GDM1 (cell line): ENCODE results near the gene SLC6A13.
A peak's percentile ranks its signal among the peaks of the same experiment; 100 is the strongest.
"Not testable (repeated sequence)": the region's sequence is repeated elsewhere in the genome, so short reads cannot be mapped to it uniquely, and the experiment has no call there.

Source experiments
- DNase-seq: peaks from one replicate; lab custom pipeline; 2025; lab: John Stamatoyannopoulos, UW

The SLC6A13 gene

DNA sequence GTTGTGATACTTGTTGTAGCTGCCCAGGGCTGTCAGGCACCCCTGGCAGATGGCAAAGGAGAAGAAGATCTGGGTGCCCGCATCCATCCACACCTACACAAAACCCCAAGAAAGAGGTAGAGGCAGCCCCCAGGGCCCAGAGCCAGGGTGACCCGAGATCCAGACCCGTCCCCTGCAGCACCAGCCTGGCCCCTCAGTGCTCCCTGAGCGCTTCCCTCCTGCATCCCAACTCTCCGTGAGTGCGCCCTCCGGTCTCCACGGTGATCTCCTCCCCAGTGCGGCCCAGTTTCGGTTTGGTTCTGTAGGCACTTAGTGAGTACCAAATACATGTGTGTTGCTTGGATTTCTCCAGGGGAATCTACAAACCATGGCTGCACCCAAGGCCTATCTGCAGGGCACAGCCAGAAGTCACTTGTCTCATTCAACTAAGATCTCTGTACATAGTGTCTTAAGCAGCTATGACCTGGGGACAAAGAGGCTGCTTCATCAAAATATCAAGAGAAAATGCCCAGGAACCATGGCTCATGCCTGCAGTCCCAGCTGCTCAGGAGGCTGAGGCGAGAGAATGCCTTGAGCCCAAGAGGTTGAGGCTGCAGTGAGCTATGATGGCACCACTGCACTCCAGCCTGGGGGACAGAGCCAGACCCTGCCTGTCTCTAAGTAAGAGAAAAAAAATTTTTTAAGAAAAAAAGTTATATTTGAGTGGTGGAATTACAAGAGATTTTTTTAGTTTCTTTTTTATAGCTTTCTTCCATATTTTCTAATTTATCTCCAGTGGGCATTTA, 64.5 kb downstream of the SLC6A13 start:
- DNase-seq = no peak

DNA sequence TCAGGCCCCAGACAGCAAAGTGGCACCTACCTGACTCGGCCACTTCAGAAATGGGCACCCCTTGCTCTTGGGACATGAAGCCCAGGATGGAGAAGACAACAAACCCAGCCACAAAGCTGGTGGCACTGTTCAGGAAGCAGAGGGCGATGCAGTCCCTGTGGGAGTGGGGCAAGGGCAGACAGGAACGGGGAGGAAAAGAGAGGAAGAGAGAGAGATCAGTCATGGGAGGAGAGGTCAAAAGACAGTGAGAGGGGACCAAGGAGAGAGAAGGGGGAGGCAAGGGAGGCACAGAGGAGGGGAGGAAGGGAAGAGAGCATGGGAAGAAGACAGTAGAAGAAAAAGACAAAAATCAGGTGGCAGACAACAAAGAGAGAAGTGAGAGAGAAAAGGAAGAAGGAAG, 65.3 kb downstream of the SLC6A13 start:
- DNase-seq = no peak

DNA sequence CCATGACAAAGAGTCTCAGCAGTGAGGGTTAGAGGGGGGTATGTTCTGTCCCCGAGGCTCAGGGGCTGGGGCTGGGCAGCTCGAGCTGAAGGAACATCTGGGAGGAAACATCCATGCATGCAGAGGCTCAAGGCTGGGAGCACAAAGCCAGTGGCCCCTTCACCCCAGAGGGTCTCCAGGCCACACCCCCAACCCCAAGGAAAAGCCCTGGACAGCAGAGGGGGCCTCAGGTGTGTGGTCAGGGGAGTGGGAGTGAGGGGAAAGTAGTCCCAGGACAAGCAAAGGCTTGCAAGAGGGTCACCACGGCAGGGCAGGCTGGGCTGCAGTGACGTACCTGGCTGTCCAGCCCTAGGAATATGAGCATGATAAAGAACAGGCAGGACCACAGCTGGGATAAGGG, 66.2 kb downstream of the SLC6A13 start:
- no peak for DNase-seq

DNA sequence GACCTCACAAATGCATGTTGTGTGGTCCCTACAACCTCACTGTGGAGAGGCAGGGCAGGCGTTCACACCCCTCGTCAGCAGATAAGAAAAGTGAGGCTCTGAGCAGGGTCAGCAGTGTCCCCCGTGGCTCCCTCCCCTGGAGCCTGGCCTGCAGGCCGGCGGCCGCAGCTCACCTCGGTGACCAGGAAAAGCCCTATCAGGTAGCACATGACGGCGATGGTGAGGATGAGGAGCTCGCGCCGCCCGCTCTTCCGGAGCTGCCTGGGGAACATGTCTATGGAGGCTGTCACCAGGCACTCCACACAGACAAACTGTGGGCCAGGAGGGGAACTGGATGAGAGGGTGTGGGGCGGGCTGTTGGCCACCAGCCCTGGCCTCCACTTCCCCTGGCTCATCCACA, 66.7 kb downstream of the SLC6A13 start:
- DNase-seq = no peak

DNA sequence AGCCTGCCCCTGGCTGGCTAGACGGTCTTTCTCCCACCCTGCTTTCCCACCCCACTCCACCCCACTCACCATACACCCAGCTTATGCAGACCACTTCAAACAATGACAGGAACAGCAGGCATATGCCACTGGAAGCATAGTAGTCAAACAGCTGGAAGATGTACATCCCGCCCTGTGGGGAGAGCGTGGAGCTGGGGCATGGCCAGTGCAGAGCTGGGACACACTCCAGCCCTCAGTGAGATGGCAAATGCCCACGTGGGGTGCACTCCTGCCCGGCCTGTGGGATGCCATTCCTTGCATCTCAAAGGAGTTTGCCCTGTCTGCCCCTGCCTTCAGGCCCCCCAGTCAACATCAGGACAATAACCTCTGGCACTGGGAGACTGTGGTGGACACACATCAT, 67.5 kb downstream of the SLC6A13 start:
- no peak for DNase-seq

DNA sequence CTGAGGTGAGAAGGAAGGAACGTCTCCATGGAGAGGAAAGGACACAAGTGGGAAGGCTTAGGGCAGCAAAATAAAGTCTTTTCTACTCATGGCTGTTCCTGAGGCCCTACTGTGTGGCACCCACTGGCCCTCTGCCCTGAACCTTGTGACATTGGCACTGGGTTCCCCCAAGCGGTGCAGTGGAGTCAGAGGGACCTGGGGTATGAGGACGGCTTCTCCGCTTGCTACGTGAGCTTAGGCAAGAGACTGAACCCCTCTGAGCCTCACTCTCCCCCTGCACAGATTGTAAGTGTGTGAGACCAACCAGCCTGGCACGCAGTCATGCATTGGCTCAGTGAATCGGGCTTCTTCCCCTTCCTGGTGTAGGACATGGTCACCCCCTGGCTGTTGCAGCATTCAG, 68.4 kb downstream of the SLC6A13 start:
- DNase-seq = no peak

DNA sequence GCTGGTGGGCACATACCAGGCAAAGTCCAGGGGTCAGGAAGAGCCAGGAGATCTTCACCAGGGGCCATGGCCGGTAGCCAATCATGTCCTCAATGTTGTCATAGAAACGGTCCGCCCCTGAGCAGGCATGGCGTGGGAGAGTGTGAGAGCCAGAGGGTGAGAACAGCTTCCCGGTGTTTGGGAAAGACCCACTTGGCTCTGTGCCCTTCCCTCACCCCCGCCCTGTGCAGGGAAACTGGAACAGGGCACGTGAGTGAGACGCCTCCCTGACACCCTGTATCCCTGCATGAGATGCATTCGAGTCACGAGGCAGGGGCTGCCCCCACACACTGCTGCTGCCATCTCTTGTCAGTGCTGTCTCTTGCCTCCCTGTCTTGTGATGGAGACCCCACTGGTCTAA, 69.4 kb downstream of the SLC6A13 start:
- no peak for DNase-seq

DNA sequence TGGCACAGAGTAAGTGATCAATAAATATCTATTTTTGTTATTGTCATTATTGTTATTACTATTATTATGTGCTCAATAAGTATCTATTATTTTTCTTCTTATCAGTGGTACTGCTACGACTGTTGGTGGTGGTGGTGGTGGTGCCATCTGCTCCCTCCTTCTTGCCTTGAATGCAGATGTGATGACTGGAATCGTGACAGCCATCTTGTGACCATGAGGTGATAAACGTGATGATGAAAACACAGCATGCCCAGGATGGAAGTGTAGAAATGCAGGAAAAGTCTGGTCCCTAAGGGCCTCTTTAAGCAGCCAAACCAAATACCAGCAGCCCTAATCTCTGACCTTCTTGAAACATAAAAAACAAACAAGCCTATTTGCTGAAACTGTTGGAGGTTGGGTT, 71.1 kb downstream of the SLC6A13 start:
- no peak for DNase-seq

DNA sequence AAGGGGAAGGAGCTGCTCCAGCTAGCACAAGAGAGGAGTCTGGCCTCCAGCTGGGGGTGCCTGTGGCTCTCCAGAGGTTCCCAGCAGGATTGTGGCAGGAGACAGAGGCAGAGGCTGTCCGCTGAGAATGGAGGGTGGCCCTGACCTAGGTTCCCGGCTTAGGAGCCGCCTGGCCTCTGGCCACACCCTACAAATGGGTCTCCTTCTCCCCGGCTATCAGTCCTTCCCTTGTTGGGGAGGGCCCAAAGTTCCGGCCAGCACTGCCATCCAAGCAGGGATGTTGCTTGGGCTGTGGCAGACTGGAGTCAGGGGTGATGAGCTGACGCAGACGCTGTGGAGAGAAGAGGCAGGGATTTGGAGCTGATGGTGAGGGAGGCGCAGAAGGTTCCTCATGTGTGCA, 71.8 kb downstream of the SLC6A13 start:
- no peak for DNase-seq

DNA sequence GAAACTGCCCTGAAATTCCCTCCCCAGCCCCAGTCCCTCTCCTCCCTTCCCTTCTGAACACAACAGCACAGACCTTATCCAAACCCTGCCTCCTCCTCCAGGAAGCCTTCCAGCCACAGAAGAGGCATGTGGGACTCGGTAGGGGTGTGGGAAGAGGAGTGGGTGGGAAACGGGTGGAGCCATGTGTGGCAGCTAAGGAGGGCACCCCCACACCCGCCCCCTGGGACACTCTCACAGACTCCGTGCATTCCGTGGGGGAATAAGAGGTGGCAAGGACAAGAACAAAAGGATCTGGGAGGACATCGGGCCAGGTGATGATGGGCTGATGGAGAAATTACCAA, 73.0 kb downstream of the SLC6A13 start:
- no peak for DNase-seq

DNA sequence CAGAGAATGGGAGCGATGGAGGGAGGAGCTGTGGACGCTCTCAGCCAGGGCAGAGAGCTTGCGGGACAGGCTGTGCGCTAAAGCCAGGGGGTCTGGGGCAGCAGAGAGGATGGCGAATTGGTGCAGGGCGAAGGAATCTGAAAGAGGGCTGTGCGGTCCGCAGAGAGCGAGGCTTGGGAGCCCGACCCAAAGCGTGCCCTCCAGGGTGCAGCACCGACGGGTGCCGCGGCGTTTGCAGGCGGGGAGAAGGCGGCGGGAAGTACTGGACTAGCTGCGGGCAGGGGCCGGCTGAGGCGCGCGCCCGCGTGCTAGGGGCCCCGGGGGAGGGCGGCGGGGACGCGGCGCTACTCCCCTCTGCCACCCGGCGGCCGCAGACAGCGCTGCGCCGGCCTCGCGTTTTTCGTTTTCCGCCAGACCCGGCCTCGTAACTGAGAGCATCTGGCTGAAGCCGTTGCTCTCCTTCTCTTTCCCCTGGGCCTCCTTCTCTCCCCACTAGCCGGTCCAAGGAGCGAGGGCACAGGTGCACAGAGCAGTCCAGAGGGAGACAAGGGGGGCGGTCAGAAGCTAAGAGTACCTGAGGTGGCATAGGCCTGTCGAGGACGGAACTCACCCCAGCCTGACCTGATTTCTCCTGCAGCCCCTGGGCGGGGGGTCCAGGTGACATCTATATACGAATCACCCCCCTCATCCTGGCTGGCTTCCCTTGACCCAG, 73.6 kb downstream of the SLC6A13 start:
- no peak for DNase-seq

DNA sequence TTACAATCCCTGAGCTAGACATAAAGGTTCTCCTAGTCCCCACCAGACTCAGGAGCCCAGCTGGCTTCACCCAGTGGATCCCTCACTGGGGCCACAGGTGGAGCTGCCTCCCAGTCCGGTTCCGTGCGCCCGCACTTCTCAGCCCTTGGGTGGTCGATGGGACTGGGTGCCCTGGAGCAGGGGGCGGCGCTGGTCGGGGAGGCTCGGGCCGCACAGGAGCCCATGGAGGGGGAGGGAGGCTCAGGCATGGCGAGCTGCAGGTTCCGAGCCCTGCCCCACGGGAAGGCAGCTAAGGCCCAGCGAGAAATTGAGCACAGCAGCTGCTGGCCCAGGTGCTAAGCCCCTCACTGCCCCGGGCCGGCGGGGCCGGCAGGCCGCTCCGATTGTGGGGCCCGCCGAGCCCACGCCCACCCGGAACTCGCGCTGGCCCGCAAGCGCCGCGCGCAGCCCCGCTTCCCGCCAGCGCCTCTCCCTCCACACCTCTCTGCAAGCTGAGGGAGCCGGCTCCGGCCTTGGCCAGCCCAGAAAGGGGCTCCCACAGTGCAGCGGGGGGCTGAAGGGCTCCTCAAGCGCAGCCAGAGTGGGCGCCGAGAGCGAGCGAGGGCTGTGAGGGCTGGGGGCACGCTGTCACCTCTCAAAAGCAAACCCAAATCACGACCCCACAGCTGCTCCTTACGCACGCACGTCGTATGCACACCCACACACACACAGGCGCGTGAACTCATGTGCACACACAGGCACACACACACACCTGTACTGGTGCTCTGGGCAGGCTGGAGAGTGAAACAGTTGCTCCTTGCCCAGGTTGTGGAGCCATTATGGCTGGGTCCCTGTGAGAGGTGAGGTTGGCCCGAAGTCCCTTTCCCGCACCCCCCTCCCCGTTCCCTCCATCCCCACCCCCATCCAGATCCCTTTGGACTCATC, 74.4 kb downstream of the SLC6A13 start:
- DNase-seq = not testable (repeated sequence)

DNA sequence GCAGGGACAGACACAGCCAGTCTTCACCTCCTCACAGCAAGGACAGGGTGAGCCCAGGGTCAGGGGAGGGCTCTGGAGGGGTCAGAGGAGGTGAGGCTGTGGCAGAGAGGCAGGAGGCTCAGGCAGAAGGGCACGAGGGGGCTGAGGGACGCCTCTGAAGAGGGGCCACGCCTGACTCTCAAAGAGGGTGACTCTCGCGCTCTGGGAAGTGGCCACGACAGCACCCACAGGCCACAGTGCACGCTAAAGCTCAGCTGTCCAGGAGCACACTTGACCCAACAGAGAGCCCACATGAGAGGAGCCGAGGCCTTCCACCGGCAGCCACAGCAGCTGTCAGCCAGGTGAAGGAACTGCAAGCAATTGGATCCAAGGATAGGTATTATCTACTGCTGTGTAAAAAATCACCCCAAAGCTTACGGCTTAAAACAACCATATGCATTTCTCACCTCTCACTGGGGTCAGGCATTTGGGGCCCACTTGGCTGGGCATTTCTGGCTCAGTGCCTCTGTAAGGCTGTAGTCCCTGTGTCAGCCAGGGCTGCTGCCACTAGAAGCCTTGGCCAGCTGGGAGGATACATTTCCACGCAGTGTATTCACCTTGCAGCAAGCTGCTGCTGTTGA, 76.5 kb downstream of the SLC6A13 start:
- DNase-seq = no peak

DNA sequence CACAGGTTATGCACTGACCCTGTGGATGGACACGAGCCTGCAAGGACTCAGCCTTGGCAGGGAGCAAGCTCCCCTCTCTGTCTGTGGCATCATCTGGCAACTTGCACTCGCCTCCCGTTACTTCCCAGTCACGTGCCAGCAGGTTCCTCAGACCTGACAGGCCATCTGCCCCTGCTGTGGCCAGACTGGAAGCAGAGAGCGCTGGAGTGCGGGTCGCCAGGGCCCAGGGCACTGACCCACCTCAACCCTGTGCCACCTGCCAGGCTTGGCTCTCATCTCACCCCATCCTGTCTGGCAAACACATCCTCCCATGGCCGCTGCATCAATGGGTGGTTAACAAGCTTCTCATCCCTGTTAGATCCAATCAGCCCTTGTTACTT, 77.1 kb downstream of the SLC6A13 start:
- no peak for DNase-seq

DNA sequence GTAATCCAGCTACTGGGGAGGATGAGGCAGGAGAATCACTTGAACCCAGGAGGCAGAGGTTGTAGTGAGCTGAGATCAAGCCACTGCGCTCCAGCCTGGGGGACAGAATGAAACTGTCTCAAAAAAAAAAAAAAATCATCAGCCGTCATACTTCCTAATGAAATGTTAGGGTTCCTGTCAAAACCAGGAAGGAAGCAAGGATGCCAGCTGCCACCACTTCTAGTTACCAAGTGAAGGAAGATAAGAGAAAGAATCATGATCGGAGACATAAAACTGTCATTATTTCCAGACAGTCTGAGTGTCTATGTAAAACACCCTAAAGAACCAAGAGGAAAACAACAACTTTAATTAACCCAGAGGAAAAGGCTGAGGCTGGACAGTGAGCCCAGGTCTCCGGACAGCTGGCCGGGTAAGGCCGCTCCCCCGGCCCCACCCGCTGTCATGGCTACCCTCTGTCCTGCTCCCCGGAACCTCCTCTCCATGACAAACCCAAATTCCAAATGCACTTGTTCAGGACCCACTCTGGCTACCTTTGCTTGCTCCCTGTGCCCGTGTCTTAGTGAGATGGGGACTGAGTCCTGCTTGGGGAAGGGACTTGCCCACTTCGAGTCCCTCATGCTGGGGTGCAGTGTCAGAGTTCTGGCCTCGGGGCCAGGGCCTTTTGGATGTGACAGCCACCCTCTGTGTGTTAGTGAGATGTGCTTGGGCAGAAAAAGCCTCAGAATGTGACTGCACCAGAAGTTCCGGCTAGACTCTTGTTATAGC, 77.6 kb downstream of the SLC6A13 start:
- peak; percentile 12 for DNase-seq

DNA sequence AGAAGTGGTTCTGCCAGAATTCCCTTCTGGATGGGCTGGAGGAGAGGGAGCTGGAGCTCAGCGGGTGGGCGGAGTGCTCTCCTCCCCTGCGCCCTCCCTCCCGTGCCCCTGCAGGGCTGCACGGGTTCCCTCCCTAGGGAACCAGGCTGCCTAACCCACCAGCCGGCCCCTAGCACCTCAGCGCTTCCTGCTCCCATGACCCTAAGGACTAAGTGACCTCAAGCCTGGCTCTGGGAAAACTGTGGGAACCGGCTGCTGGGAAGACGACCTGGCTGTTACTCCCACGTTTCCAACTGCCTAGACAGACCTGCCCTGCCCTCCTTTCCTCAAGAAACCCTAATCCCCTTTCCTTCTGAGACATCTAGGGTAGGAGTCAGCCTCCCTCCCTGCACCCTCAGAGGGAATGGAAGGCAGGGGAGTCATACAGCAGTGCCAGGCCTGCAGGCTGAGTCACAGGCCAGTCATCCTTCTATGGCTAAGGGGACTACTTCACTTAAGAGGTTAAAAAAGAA, 80.2 kb downstream of the SLC6A13 start:
- DNase-seq = peak; percentile 43

DNA sequence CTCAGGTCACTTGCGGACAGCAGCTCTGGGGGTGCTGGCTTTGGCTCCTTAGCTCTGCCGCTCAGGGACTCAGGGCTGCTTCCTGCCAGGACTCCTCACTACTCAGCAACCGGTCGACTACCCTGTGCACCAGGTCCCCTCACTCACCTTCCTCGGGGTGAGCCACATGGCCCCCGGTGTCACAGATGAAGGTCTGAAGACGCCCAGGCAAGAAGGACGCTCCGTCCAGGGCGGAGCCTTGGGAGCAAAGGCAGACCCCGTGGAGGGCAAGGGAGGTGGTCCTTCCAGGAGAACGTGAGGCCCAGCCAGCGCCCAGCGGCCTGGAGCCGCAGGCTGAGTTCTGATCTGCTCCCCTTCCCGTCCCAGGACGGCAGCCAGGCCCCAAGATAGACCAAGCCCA, 80.7 kb downstream of the SLC6A13 start:
- DNase-seq = no peak

DNA sequence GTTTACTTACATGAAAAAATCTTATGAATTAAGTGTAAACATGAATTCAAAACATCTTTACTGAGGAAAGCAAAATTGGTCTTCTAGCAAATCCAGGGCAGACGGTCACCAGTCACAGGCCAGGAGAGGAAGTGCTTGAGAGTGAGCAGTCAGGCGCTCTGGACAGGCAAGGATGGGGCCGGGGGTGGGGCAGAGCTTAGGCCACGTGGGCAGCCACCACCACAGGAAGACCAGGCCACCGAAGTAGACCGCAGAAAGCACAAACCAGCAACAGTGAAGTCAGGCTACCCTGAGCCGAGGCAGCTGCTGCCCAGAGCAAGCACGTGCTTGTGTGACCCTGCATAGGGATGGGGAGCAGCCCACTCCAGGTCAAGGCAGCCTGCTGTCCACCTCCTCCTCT, 82.2 kb downstream of the SLC6A13 start:
- peak; percentile 79 for DNase-seq

DNA sequence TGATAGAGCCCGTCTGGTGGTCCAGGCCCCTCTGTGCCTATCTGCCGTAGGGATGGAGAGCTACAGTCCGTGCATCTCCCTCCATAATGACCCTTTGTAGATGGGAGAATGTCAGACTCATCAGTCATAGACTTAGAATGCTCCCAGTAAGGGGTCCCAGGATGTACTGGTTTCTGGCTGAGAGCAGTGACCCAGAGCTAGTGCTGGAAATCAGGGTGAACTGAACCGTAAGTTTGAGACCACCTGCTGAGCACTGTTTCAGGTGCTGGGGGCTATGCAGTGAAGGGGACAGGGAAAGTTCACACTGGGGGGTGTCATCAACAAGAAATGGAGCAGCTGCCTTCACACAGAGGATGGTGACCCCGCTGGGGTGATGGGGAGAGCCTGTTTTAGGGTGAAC, 82.8 kb downstream of the SLC6A13 start:
- no peak for DNase-seq

DNA sequence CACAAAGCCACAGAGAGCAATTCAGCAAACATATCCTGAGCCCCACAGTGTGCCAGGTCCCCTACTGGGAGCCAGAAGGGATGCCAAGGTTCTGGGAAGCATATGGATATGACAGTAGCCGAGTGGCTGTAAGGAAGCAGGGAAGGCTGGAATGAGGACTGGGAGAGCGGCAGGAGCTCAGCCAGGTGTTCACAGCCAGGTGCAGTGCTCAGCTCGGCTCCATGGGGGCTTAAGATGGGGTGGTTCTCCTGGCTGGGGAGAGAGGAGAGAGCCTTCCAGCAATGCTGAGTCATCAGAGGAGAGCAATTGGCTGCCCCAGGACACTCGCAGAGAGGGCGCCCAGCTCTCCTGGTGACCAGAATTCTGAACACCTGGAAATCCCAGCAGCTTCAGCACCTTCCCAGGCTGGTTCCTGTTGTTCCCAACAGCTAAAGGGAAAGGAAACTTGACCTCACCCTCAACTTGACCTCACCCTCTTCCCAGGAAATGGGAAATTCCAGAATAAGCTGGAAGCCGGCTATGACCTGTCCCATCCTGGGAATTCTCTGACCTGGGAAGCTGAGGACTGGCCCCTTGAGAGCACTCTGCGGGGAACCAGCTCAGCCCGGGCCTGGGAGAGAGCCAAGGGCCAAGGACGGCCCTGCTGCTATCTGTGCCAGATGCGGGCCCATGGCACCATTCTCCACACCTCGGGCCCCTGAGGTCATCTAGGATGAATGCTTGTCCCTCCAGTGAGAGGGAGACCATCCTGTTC, 83.3 kb downstream of the SLC6A13 start:
- no peak for DNase-seq

DNA sequence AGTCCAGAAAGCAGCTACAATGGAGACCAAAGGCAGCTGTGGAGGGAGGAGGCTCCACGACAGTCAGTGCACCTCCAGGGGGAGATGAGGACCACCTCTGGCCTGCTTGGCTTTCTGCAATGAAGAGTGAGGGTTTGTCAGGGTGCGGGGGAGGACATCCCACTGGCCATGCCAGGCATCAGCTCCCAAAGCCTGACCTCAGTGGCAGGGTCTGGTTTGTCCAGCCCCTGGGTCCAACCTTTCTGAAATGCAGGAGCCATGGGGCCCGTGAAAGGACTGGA, 83.9 kb downstream of the SLC6A13 start:
- DNase-seq = no peak
